ENCODE data around the gene KDM2A. TPM values are rescaled to one million over a fixed set of nuclear protein-coding genes. Genes with fewer than 3 reads are reported as not detected.
"Not testable (repeated sequence)": the region's sequence is repeated elsewhere in the genome, so short reads cannot be mapped to it uniquely, and the experiment has no call there.

The KDM2A gene
- total RNA-seq, 1 donor from 2014 or later: 37.5 TPM

GRCh38 chr11:67114275-67114896, 4.7 kb upstream of the KDM2A start:
- no peak for ATAC-seq
- intact Hi-C loops (cut with micrococcal nuclease): no loop called here
- DNase-seq: no peak

DNA sequence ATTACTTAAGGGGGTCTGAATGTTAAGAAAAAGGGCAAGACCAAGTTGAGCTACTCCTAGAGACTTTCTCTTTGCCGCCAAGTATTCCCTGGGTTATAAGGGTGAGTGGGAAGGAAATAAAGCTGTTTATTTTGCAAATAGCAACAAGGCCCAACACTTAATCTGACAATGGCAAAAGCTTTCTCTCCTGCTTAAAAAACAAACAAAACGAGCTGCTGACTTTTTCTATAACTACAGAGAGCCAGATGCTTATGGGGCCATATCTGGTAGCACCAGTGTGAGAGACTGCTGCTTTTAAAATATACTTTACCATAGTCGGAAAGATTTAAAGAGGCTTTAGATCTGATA, 2.3 kb upstream of the KDM2A start:
- DNase-seq (no peak), ATAC-seq (no peak)
- intact Hi-C loops (cut with micrococcal nuclease): no loop called here

GRCh38 chr11:67117176-67117575, 1.9 kb upstream of the KDM2A start:
- ATAC-seq (no peak), DNase-seq (no peak)
- intact Hi-C loops (cut with micrococcal nuclease): no loop called here

- peak; percentile 67 for DNase-seq
- ATAC-seq: no peak
- intact Hi-C loops (cut with micrococcal nuclease): no loop called here
Observed at GRCh38 chr11:67117672-67118180, 1.3 kb upstream of the KDM2A start.

GRCh38 chr11:67118181-67118766, 789 bp upstream of the KDM2A start:
- DNase-seq: peak; percentile 69
- intact Hi-C loops (cut with micrococcal nuclease): no loop called here
- ATAC-seq: peak; percentile 33

DNA sequence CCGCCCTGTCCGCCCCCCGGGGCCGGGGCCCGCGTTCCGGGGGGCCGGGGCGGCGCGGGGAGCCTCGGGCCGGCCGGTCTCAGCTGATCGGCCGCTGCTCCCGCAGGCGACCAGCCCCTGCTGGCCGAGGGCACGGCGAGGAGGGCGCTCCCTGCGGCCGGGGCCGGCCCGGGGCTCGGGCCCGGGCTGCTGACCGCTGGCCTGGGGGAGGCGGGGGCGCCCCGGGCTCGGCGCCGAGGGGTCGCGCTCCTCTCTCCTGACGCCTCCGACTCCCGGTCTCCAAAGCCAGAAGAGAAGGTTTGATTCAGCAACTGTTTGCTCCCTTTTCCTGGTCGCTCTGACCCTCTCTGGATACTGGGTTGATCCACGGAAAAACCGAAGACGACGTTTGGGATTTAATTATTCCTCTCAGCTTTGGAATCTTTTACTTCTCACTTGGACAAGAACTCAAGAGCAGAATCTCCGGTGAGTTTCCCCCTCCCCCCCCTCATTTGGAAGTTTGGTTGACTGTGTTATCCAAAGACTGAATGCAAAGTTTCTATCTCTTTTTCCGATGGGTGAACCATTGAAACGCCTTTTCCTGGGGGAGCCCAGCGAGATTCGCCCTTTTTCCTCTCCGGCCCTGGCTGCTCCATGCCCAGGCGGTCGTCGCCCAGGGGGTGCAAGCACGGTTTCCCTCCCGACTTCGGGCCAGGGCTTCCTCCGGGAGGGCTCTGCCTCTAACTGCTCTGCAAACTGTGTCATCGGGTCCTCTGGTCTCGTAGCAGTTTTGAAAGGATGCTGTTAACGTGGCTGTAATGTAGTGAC, 725 bp downstream of the KDM2A start:
- intact Hi-C loops (cut with micrococcal nuclease): no loop called here
- ATAC-seq (no peak), DNase-seq (no peak)

GRCh38 chr11:67120456-67120855, 1.4 kb downstream of the KDM2A start:
- intact Hi-C loops (cut with micrococcal nuclease): no loop called here
- DNase-seq: no peak
- no peak for ATAC-seq

DNA sequence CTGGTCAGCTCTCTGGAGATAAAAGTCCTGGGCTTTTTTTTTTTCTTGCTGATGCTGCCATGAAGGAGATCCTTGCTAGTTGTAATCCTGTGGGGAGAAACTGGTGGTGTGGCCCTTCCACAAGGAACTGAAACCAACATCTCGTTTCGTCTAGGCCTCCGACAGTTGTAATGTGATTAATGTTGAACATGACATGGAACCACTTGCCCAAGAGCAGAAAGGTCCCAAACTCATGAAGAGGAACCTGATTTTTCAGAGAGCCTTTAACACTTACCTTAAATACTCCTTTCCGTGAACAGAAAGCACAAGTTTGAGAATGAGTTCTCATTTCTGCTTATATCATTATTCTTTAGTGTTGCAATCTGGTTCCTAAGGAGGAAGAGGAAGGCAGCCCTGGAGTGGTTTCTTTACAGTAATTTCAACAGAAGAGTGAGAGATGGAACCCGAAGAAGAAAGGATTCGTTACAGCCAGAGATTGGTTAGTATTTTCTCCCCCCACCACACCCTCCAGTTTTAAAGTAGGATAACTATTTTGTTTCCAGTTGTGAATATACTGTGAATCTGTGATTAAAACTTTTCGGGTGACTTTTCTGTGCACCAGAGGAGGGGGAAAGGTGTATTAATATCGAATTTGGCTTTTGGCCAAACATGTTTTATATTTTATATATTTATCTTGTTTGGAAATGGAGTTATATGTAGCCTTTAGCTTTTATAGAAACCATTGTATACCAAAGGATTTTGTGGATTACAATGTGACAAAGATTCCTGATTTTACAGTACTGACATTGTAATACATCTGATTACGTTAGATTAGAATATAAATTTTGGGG, 2.0 kb downstream of the KDM2A start:
- ATAC-seq (no peak), DNase-seq (no peak)
- intact Hi-C loops (cut with micrococcal nuclease): no loop called here

GRCh38 chr11:67123801-67124200, 4.7 kb downstream of the KDM2A start:
- intact Hi-C loops (cut with micrococcal nuclease): not testable (repeated sequence)

DNA sequence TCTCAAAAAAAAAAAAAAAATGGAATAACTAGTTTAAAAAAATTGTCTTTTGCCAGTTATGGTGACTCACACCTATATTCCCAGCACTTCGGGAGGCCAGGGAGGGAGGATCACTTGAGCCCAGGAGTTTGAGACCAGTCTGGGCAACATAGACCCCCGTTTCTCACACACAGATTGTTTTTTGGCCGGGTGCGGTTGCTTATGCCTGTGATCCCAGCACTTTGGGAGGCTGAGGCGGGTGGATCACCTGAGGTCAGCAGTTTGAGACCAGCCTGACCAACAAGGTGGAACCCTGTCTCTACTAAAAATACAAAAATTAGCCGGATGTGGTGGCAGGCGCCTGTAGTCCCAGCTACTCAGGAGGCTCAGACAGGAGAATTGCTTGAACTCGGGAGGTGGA, 7.2 kb downstream of the KDM2A start:
- intact Hi-C loops (cut with micrococcal nuclease); DNase-seq: not testable (repeated sequence)

More at GRCh38 chr11:67123801-67124200, 4.7 kb downstream of the KDM2A start:
- ATAC-seq, DNase-seq: not testable (repeated sequence)

DNA sequence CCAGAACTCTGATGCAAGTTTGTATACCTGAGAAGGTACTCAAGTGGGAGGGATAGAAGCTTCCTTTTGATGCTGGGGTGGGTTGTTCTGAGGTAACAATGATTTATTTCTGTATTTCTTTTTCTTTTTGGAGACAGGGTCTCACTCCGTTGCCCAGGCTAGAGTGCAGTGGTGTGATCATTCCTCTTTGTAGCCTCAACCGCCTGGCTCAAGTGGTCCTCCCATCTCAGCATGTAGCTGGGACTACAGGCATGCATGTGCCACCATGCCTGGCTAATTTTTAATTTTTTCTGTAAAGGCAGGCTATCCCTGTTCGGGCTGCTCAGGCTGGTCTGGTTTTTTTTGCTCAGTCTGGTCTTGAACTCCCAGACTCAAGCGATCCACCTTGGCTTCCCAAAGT, 7.9 kb downstream of the KDM2A start:
- DNase-seq (no peak), ATAC-seq (no peak)
- intact Hi-C loops (cut with micrococcal nuclease): no loop called here

More for the DNA sequence above, 7.2 kb downstream of the KDM2A start:
- not testable (repeated sequence) for ATAC-seq

- DNase-seq; intact Hi-C loops (cut with micrococcal nuclease); ATAC-seq: not testable (repeated sequence)
Observed at GRCh38 chr11:67130861-67131260, 11.8 kb downstream of the KDM2A start.

DNA sequence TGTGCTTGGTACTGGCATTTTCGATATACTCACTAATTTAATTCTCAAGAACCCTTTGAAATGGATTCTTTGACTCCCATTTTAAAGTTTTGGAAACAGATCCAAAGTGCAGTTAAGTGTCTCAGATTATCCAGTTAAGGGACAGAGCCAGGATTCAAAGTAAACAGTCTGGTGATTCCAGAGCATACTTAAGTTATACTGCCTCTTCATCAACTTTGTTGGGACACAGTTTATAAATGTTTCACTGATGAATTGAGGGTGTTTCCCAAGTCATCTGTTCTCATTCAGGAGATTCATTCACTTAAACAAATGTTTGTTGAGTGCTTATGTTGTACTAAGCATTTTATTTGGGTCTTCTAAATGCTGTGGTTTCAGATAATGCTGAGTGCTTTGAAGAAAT, 17.1 kb downstream of the KDM2A start:
- DNase-seq (no peak), ATAC-seq (no peak)
- intact Hi-C loops (cut with micrococcal nuclease): no loop called here

- intact Hi-C loops (cut with micrococcal nuclease): no loop called here
Observed at GRCh38 chr11:67138922-67139321, 19.9 kb downstream of the KDM2A start.

GRCh38 chr11:67146516-67147226, 27.6 kb downstream of the KDM2A start:
- no peak for DNase-seq
- ATAC-seq: no peak
- intact Hi-C loops (cut with micrococcal nuclease): no loop called here

More at GRCh38 chr11:67138922-67139321, 19.9 kb downstream of the KDM2A start:
- ATAC-seq (no peak), DNase-seq (no peak)

DNA sequence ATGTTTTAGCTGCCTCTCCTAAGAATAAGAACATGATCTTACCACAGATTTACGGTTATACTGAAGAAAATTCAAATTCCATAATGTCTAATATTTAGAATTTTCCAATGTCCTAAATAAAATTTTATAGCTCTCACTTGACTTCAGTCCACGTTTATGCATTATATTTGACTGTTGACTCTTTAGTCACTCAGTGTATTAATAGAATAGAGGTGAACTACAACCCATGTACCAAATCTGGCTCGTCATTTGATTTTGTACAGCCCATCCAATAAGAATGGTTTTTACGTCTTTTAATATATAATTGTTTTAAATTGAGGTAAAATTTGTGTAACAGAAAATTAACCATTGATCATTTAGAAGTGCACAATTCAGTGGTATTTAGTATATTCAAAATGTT, 34.9 kb downstream of the KDM2A start:
- intact Hi-C loops (cut with micrococcal nuclease): no loop called here
- no peak for DNase-seq
- ATAC-seq: no peak

DNA sequence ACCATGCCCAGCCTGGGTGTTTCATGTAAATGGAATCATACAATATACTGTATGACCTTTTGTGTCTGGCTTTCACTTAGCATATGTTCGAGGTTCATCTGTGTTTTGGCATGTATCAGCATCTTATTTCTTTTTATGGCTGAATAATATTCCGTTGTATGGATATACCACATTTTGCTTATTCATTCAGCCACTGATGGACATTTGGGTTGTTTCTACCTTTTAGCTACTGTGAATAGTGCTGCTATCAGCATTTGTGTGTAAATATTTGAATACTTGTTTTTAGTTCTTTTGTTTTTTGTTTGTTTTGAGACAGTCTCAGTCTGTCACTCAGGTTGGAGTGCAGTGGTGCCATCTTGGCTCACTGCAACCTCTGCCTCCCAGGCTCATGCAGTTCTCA, 35.7 kb downstream of the KDM2A start:
- DNase-seq (no peak), ATAC-seq (no peak)
- intact Hi-C loops (cut with micrococcal nuclease): no loop called here

GRCh38 chr11:67157691-67158090, 38.6 kb downstream of the KDM2A start:
- intact Hi-C loops (cut with micrococcal nuclease): no loop called here
- DNase-seq (no peak), ATAC-seq (no peak)

GRCh38 chr11:67158221-67158620, 39.2 kb downstream of the KDM2A start:
- intact Hi-C loops (cut with micrococcal nuclease): no loop called here
- no peak for DNase-seq
- ATAC-seq: no peak

All from left ventricle myocardium superior (tissue), 1 donor.